AG09319 (cell line): ENCODE results near the gene COQ9.
"Not testable (repeated sequence)": the region's sequence is repeated elsewhere in the genome, so short reads cannot be mapped to it uniquely, and the experiment has no call there.

Experiments
- DNase-seq: peaks from one replicate; pipeline ENCODE4 v3.0.0-alpha.2; 2010; ENCODE audit warnings: low read depth; ENCODE audit errors: extremely low read depth
- TF ChIP-seq, protein P1 (sequence below): IDR thresholded peaks from 2 replicates; pipeline ENCODE4 v1.5.1; 2011; ENCODE audit warnings: low read depth, mild to moderate bottlenecking, inconsistent platforms, low read length, moderate library complexity

COQ9 gene

DNA sequence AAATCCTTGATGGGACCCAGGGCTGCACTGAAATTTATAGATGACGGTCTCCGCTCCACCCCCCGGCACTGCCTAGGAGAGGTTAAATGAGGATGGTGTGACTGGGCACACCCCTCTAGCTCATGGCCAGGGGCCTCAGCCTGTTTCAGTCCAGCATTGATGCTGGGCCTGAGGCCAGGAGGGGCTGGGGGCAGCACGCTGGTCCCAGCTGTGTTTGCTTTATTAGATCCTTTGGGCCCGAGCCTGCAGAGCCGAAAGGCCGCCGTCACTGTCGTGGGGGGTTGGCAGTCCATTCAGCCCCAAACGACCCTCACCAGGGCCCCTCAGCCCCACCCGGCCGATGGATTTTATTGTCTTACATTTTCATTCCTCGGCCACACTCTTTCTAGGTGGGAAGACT is 49.8 kb downstream of the COQ9 start:
- TF ChIP-seq, protein P1, sequence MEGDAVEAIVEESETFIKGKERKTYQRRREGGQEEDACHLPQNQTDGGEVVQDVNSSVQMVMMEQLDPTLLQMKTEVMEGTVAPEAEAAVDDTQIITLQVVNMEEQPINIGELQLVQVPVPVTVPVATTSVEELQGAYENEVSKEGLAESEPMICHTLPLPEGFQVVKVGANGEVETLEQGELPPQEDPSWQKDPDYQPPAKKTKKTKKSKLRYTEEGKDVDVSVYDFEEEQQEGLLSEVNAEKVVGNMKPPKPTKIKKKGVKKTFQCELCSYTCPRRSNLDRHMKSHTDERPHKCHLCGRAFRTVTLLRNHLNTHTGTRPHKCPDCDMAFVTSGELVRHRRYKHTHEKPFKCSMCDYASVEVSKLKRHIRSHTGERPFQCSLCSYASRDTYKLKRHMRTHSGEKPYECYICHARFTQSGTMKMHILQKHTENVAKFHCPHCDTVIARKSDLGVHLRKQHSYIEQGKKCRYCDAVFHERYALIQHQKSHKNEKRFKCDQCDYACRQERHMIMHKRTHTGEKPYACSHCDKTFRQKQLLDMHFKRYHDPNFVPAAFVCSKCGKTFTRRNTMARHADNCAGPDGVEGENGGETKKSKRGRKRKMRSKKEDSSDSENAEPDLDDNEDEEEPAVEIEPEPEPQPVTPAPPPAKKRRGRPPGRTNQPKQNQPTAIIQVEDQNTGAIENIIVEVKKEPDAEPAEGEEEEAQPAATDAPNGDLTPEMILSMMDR = no peak

DNA sequence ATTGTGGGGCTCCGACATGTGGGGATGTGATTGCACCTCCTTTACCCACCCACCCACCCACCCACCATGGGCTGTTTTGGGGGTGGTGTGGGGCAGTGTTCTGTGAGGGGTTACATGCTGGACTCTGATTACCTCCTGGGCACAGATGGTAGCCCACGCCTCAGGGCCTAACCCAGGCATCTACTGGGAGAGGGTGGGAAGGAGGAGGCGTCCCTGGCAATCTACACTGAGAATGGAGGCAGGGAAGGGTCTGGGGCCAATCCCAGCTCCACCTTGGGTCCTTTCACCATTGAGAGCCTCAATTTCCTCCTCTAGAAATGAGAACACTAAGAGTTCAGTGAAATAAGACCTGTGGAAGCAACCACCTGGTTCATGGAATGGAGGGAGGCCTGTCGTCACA is 50.8 kb downstream of the COQ9 start:
- DNase-seq = no peak
- TF ChIP-seq, protein P1 = no peak

More for the DNA sequence above, 49.8 kb downstream of the COQ9 start:
- DNase-seq = no peak

DNA sequence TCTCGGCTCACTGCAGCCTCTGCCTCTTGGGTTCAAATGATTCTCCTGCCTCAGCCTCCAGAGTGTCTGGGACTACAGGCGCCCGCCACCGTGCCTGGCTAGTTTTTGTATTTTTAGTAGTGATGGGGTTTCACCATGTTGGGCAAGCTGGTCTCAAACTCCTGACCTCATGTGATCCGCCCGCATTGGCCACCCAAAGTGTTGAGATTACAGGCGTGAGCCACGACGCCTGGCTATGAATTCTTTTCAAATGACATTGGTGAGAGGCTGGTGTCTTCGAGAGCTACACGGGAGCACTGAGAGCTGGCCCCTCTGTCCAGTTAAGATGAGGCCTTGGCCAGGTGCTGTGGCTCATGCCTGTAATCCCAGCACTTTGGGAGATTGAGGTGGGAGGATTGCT is 52.7 kb downstream of the COQ9 start:
- DNase-seq = not testable (repeated sequence)

DNA sequence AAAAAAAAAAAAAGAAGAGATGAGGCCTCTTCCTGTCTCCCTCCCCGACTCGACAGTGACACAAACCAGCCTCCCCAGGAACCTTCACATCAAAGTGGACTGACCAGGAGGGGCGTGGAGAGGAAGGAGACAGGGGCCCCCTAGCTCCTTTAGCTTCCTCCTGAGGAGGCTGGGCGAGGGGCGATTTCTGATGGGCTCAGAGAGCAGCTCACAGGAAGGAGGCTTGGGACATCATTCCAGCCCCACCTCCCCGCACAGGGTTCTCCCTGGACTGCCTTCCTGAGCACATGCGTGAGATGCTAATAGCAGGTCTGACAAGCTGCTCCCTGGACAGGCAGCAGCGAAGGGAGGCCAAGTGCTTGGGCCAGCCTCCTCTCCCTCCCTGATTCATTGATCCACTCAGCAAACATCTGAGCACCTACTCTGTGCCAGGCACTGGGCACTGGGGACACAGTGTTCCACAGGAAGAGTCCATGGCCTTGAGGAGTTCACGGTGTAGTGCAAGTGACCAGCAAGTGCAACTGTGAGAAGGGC is 53.4 kb downstream of the COQ9 start:
- TF ChIP-seq, protein P1 = no peak
- DNase-seq = no peak

DNA sequence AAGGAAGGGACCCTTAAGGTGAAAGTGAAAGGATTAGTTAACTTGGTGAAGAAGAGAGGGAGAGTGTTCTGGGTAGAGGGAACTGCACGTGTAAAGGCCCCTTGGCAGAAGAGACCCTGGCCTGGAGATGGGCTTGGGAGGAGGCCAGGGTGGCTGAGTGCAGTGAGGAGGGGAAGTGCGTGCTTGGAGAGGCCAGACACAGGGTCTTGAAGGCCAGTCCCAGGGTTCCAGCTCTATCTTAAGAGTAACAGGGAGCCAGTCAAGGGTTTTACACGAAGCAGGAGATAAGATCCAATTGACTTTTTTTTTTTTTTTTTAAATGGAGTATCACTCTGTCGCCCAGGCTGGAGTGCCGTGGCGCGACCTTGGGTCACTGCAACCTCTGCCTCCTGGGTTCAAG is 54.2 kb downstream of the COQ9 start:
- no peak for DNase-seq
- TF ChIP-seq, protein P1 = no peak

DNA sequence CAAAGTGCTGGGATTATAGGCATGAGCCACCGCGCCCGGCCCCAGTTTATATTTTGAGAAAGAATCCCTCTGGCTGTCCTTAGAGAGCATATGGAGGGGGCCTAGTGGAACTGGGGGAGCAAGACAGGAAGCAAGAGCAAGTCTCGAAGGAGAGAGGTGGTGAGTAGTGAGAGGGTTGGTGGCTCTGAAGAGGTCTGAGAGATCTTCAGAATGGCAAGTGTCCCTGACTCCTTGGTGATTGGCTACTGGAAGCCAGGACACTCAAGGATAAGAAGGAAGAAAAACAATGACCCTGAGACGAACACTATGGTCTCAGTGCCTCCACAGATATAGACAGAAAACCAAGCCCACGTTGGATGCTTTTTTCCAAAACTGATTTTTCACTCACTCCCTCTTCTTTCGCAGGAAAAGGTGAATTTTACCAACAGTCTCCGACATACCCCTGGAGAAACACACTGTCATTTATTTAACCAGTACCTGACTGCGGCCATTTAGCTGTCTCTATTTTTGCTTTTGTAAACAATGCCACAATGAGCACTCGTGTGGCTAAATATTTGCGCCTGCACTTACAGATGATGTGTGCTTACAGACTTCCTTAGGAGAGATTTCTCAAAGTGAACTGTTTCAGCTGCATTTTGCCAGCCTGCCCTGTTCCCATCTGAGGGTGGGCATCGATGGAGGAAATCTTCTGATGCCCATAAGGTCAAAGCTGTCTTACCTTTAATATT is 54.9 kb downstream of the COQ9 start:
- TF ChIP-seq, protein P1 = no peak
- DNase-seq = no peak

DNA sequence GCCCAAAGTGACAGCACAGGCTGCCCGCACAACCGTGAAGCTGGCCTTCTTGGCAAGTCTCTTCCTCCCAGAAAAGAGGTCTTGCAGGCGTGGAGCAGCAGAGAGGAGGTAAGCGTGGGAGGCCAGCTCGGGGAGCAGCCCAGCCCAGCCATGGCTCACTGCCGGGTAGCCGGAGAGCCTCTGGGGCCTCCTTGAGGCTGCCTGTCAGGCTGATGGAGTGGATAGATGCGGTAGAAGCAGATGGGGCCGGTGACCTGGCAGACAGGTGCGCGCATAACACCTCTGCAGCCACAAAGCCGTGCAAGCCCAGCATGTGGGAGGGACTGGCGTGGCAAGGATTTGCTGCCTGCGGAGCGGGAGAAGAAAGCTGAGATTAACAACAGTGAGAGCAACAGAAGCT is 56.1 kb downstream of the COQ9 start:
- no peak for DNase-seq
- TF ChIP-seq, protein P1 = no peak

DNA sequence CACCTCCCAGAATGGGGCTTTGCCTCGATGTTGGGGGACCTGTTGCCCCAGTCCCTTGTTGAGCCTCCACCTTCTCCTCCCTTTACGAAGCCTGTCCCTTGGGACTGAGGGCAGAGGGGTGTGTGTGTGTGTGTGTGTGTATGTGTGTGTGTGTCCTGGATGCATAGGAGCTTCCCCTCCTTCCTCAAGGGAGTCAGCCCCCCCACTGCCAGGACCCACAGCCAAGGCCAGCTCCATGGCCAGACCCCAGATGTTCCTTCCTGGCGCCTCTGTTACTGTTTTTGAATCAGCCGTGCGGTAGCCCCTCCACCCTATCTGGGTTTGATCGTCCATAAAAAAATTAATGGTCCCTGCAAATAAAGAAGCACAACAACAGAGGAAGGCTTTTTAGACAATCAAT is 56.7 kb downstream of the COQ9 start:
- DNase-seq = no peak
- TF ChIP-seq, protein P1 = no peak
